GM13977 (cell line): ENCODE data around the gene PI16.
"Not testable (repeated sequence)": the region's sequence is repeated elsewhere in the genome, so short reads cannot be mapped to it uniquely, and the experiment has no call there.

Source experiments
- DNase-seq: peaks from one replicate; pipeline ENCODE4 v3.0.0; 2012; ENCODE audit warnings: low spot score
- in situ Hi-C: fragments of 300-500 bp; cut with MboI; formaldehyde crosslinking; loops from one replicate; pipeline ENCODE4 v1.12.0; 2022; ENCODE audit warnings: low sequenced_read_pairs, low pct_unique_long_range_greater_than_20kb, mixed read lengths, inconsistent platforms; ENCODE audit not compliant: unreplicated experiment
- TF ChIP-seq, protein P1 (sequence below): IDR thresholded peaks from 2 replicates; pipeline ENCODE4 v1.5.1; 2012; ENCODE audit warnings: mild to moderate bottlenecking, control low read depth; ENCODE audit not compliant: insufficient read depth; ENCODE audit errors: extremely low read depth, missing control alignments

The PI16 gene

DNA sequence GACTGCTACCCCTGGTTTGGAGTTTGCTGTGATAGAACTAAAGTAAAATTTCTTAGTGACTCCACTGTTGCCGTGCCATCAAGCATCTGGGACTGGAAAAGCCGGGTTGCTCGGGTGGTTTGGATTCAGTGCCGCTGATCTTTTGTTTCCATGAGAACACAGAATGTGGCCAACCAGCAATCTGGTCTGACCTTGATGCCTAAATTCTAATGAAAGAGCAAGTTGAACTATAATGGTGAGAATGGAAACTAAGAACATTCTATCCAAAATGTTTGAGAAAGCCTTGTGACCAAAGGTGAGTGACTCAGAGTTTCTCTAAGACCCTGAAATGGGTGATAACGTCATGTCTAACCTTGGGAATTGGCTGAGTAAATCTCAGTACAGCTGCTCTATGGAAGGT is 9.9 kb upstream of the PI16 start:
- DNase-seq = no peak
- in situ Hi-C loops = no loop called here
- TF ChIP-seq, protein P1, sequence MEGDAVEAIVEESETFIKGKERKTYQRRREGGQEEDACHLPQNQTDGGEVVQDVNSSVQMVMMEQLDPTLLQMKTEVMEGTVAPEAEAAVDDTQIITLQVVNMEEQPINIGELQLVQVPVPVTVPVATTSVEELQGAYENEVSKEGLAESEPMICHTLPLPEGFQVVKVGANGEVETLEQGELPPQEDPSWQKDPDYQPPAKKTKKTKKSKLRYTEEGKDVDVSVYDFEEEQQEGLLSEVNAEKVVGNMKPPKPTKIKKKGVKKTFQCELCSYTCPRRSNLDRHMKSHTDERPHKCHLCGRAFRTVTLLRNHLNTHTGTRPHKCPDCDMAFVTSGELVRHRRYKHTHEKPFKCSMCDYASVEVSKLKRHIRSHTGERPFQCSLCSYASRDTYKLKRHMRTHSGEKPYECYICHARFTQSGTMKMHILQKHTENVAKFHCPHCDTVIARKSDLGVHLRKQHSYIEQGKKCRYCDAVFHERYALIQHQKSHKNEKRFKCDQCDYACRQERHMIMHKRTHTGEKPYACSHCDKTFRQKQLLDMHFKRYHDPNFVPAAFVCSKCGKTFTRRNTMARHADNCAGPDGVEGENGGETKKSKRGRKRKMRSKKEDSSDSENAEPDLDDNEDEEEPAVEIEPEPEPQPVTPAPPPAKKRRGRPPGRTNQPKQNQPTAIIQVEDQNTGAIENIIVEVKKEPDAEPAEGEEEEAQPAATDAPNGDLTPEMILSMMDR = no peak

DNA sequence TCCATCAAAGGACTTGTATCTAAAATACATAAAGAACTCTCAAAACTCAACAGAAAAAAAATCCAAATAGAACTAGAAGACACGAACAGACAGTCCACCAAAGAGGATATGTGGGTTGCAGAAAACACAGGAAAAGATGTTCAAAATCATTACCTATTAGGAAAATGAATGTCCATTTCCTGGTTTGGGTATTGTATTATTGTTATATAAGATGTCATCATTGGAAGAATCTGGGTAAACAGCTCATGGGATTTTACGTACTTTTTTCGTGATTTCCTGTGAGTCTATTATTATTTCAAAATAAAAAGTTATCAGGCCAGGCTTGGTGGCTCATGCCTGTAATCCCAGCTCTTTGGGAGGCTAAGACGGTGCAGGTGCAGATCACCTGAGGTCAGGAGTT is 9.2 kb upstream of the PI16 start:
- in situ Hi-C loops = no loop called here
- TF ChIP-seq, protein P1 = no peak
- DNase-seq = no peak

GRCh38 chr6:36946526-36946925 is 8.0 kb upstream of the PI16 start:
- DNase-seq = no peak
- TF ChIP-seq, protein P1 = no peak
- in situ Hi-C loops = no loop called here

- TF ChIP-seq, protein P1 = no peak
- in situ Hi-C loops = no loop called here
- no peak for DNase-seq
Measured at GRCh38 chr6:36947570-36948351, 6.8 kb upstream of the PI16 start.

GRCh38 chr6:36949076-36949475 is 5.5 kb upstream of the PI16 start:
- in situ Hi-C loops, DNase-seq: not testable (repeated sequence)

DNA sequence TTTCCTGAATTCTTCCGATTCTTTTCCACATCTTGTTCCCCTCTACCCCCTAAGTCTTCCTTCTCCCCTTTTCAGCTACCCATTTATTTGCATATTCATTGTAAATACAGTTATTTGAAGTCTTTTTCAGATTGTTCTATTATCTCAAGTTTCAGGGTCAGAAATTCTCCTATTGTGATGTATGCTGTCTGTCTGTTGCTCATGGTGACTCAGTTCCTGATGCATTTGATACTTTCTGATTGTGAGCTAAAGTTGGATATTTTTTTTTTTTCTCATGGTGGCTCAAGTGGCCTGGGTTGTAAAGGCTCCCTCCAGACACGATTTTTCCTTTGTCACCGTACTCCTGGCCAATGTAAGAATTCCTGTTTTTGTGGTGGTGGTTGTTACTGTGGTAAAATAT is 4.9 kb upstream of the PI16 start:
- in situ Hi-C loops = no loop called here
- DNase-seq = no peak
- TF ChIP-seq, protein P1 = no peak

DNA sequence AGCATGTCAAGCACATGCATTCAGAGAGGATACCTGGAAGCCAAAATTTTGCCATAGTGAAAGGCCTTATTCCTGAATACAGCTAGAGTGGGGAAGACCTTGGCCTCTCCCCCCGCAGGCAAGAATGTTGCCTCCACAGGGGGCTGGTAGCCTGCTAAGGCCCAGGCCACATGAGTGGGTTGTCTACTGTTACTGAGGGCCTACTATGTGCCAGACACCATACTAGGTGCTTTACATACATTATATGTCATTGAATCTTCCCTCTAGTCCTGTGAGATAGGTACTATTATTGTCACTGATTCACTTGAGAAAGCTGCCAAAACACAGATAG is 642 bp upstream of the PI16 start:
- in situ Hi-C loops = no loop called here
- TF ChIP-seq, protein P1 = no peak
- DNase-seq = no peak
